ENCODE measurements around the gene BNIP3.

- TF ChIP-seq CTCF (IDR thresholded peaks at IDR 0.05; ENCODE audit: insufficient read depth, low read length, poor library complexity, severe bottlenecking): no peak
- TF ChIP-seq EZH2phosphoT487 (conservative IDR thresholded peaks at IDR 0.05; ENCODE audit: low read length): no peak
Measured at GRCh38 chr10:132006966-132007365, 25.2 kb upstream of the BNIP3 start.
